H9 (cell line): Measurements from ENCODE around the gene ITGB2. TPM values are rescaled to one million over a fixed set of nuclear protein-coding genes. Genes with fewer than 3 reads are reported as not detected.

ENCODE experiments used
- DNase-seq: peaks from one replicate; pipeline ENCODE4 v3.0.0-alpha.2; 2017
- H2AFZ ChIP-seq: one replicate; pipeline ENCODE4 v1.6.1; 2013; ENCODE audit warnings: mild to moderate bottlenecking, low read length, control low read depth, moderate library complexity
- H2AK5ac ChIP-seq: 2 replicates; pipeline ENCODE4 v1.6.1; 2013; ENCODE audit warnings: low read length, control low read depth, mixed read lengths; ENCODE audit not compliant: insufficient read length
- H2BK120ac ChIP-seq: one replicate; pipeline ENCODE4 v1.6.1; 2013; ENCODE audit warnings: low read depth, mild to moderate bottlenecking, low read length, control low read depth, inconsistent platforms; ENCODE audit not compliant: poor library complexity, severe bottlenecking
- H2BK12ac ChIP-seq: 2 replicates; pipeline ENCODE4 v1.6.1; 2013; ENCODE audit warnings: low read length, control low read depth, mixed read lengths, low read depth; ENCODE audit not compliant: insufficient read length
- H2BK15ac ChIP-seq: 2 replicates; pipeline ENCODE4 v1.6.1; 2013; ENCODE audit warnings: low read depth, low read length, control low read depth
- H2BK20ac ChIP-seq: one replicate; pipeline ENCODE4 v1.6.1; 2013; ENCODE audit warnings: low read depth, mild to moderate bottlenecking, low read length, control low read depth, inconsistent platforms; ENCODE audit not compliant: poor library complexity, severe bottlenecking
- H2BK5ac ChIP-seq: 2 replicates; pipeline ENCODE4 v1.6.1; 2013; ENCODE audit warnings: low read length, control low read depth, mixed read lengths; ENCODE audit not compliant: insufficient read length
- H3K14ac ChIP-seq: 2 replicates; pipeline ENCODE4 v1.6.1; 2013; ENCODE audit warnings: low read length, control low read depth; ENCODE audit not compliant: insufficient read depth
- H3K18ac ChIP-seq: 2 replicates; pipeline ENCODE4 v1.6.1; 2013; ENCODE audit warnings: low read depth, mild to moderate bottlenecking, mixed read lengths, low read length, control low read depth; ENCODE audit not compliant: insufficient read length
- H3K23ac ChIP-seq: 2 replicates; pipeline ENCODE4 v1.6.1; 2013; ENCODE audit warnings: low read length, control low read depth, mixed read lengths, low read depth; ENCODE audit not compliant: insufficient read length
- H3K23me2 ChIP-seq: 2 replicates; pipeline ENCODE4 v1.6.1; 2013; ENCODE audit warnings: low read depth, mild to moderate bottlenecking, mixed read lengths, low read length, control low read depth; ENCODE audit not compliant: insufficient read length, poor library complexity, severe bottlenecking
- H3K27ac ChIP-seq: 2 replicates; pipeline ENCODE4 v1.5.1; 2013; ENCODE audit warnings: low read length, control low read depth, mixed read lengths, low read depth; ENCODE audit not compliant: insufficient read length
- H3K27me3 ChIP-seq: 2 replicates; pipeline ENCODE4 v1.6.1; 2013; ENCODE audit warnings: low read length, control low read depth, inconsistent platforms; ENCODE audit not compliant: insufficient read depth
- H3K4ac ChIP-seq: 2 replicates; pipeline ENCODE4 v1.6.1; 2013; ENCODE audit warnings: low read depth, mild to moderate bottlenecking, control low read depth, inconsistent platforms, low read length, moderate library complexity
- H3K4me1 ChIP-seq: 2 replicates; pipeline ENCODE4 v1.6.1; 2013; ENCODE audit warnings: low read length, control low read depth, inconsistent platforms; ENCODE audit not compliant: insufficient read depth
- H3K4me2 ChIP-seq: 2 replicates; pipeline ENCODE4 v1.6.1; 2013; ENCODE audit warnings: low read length, control low read depth, mixed read lengths; ENCODE audit not compliant: insufficient read length, insufficient read depth
- H3K56ac ChIP-seq: 2 replicates; pipeline ENCODE4 v1.6.1; 2013; ENCODE audit warnings: low read depth, mild to moderate bottlenecking, mixed read lengths, low read length, control low read depth; ENCODE audit not compliant: insufficient read length
- H3K79me1 ChIP-seq: 2 replicates; pipeline ENCODE4 v1.6.1; 2013; ENCODE audit warnings: low read depth, mild to moderate bottlenecking, moderate library complexity, low read length, control low read depth, inconsistent platforms; ENCODE audit not compliant: insufficient read depth, poor library complexity, severe bottlenecking
- H3K79me2 ChIP-seq: 2 replicates; pipeline ENCODE4 v1.6.1; 2013; ENCODE audit warnings: low read length, control low read depth, inconsistent platforms; ENCODE audit not compliant: insufficient read depth
- H3K9ac ChIP-seq: 2 replicates; pipeline ENCODE4 v1.6.1; 2013; ENCODE audit warnings: low read length, control low read depth, mixed read lengths; ENCODE audit not compliant: insufficient read length; ENCODE audit errors: extremely low read depth
- H3K9me3 ChIP-seq: one replicate; pipeline ENCODE4 v1.6.1; 2013; ENCODE audit warnings: low read depth, low read length, inconsistent platforms; ENCODE audit not compliant: control insufficient read depth
- H3T11ph ChIP-seq: one replicate; pipeline ENCODE4 v1.6.1; 2013; ENCODE audit warnings: mild to moderate bottlenecking, low read length, control low read depth, inconsistent platforms
- H4K20me1 ChIP-seq: one replicate; pipeline ENCODE4 v1.6.1; 2013; ENCODE audit not compliant: control insufficient read depth, insufficient read length, insufficient read depth
- H4K5ac ChIP-seq: 2 replicates; pipeline ENCODE4 v1.6.1; 2013; ENCODE audit warnings: low read depth, mild to moderate bottlenecking, mixed read lengths, low read length, control low read depth; ENCODE audit not compliant: insufficient read length
- H4K8ac ChIP-seq: replicated peaks from 2 replicates; pipeline ENCODE4 v1.6.1; 2013; ENCODE audit warnings: low read length, control low read depth, mixed read lengths, low read depth; ENCODE audit not compliant: insufficient read length
- H4K91ac ChIP-seq: 2 replicates; pipeline ENCODE4 v1.6.1; 2013; ENCODE audit warnings: low read depth, mild to moderate bottlenecking, moderate library complexity, mixed read lengths, low read length, control low read depth; ENCODE audit not compliant: insufficient read length
- H3K27ac Mint-ChIP-seq, 3 experiments: 2 replicates in 2 of 3; 3 replicates in 1 of 3; pipeline ENCODE4 v1.8.0; 2020 to 2021; ENCODE audit warnings: mixed read lengths in 3 of 3, mild to moderate bottlenecking in 1 of 3, moderate library complexity in 1 of 3
- H3K27me3 Mint-ChIP-seq: 2 replicates; pipeline ENCODE4 v1.8.0; 2021; ENCODE audit warnings: low read depth, mild to moderate bottlenecking, moderate library complexity, mixed read lengths
- H3K36me3 Mint-ChIP-seq, 3 experiments: 2 replicates in 2 of 3; 3 replicates in 1 of 3; pipeline ENCODE4 v1.8.0; 2020 to 2021; ENCODE audit warnings: low read depth in 3 of 3, mixed read lengths in 3 of 3; ENCODE audit not compliant: insufficient read depth in 1 of 3
- H3K4me1 Mint-ChIP-seq, 2 experiments: 2 replicates each; pipeline ENCODE4 v1.8.0; 2020; ENCODE audit warnings: mixed read lengths in 2 of 2
- H3K4me3 Mint-ChIP-seq, 2 experiments: 2 replicates in 1 of 2; 3 replicates in 1 of 2; pipeline ENCODE4 v1.8.0; 2020 to 2021; ENCODE audit warnings: mild to moderate bottlenecking in 2 of 2, mixed read lengths in 2 of 2, moderate library complexity in 1 of 2
- H3K9me3 Mint-ChIP-seq, 2 experiments: 2 replicates in 1 of 2; 3 replicates in 1 of 2; pipeline ENCODE4 v1.8.0; 2020; ENCODE audit warnings: mild to moderate bottlenecking in 2 of 2, mixed read lengths in 2 of 2, moderate library complexity in 1 of 2
- WGBS: extraction: QIAGEN DNeasy Blood & Tissue Kit; methylation state at CpG from one replicate; pipeline ENCODE4 v1.1.7; 2013; ENCODE audit warnings: missing lambda C conversion rate, low lambda C conversion rate, mixed read lengths; ENCODE audit not compliant: insufficient read length; ENCODE audit errors: extremely low coverage; 5-methylcytosine and 5-hydroxymethylcytosine counted together
- total RNA-seq: library from RNA; stranded (reverse); gene quantifications from 2 replicates; pipeline ENCODE4 v1.2.1, GENCODE V29; 2021
- TF ChIP-seq, protein P1 (sequence below): fragments of 200-600 bp; sonication (generic); conservative IDR thresholded peaks from 3 replicates; pipeline ENCODE4 v1.8.0; 2021; ENCODE audit warnings: antibody characterized with exemption, mild to moderate bottlenecking

ITGB2 gene
- total RNA-seq, 1 experiment from 2014 or later = 1.1 TPM

GRCh38 chr21:44951186-44951915 is 30.7 kb upstream of the ITGB2 start:
- Histone ChIP-seq H3T11ph (no peak overlapping the region), H4K5ac (no peak overlapping the region), H2BK5ac (no peak overlapping the region), H4K8ac (no peak overlapping the region), H3K23ac (no peak overlapping the region), H3K14ac (no peak overlapping the region), H3K79me1 (peaks cover 5% of the 10 kb centered on the region), H2BK20ac (no peak overlapping the region), H3K4ac (no peak overlapping the region), H2AFZ (no peak overlapping the region), H2BK120ac (no peak overlapping the region), H3K27ac (no peak overlapping the region), H3K27me3 (no peaks in the 10 kb centered on the region), H2BK15ac (no peak overlapping the region), H3K23me2 (no peaks in the 10 kb centered on the region), H3K9me3 (no peaks in the 10 kb centered on the region), H4K20me1 (no peaks in the 10 kb centered on the region), H3K18ac (no peak overlapping the region), H3K4me1 (no peaks in the 10 kb centered on the region), H3K79me2 (peaks cover 31% of the 10 kb centered on the region; the same call in 1 of the 2 replicates), H2AK5ac (no peak overlapping the region), H3K9ac (no peak overlapping the region), H4K91ac (no peak overlapping the region), H2BK12ac (no peak overlapping the region), H3K56ac (no peak overlapping the region), H3K4me2 (no peak overlapping the region)
- DNase-seq = no peak
- H3K27ac Mint-ChIP-seq = no peak overlapping the region
- no peak overlapping the region for H3K4me3 Mint-ChIP-seq
- peaks cover 2% of the 10 kb centered on the region in 2 experiments; a peak in 2 of 4 replicates for H3K4me1 Mint-ChIP-seq
- TF ChIP-seq, protein P1, sequence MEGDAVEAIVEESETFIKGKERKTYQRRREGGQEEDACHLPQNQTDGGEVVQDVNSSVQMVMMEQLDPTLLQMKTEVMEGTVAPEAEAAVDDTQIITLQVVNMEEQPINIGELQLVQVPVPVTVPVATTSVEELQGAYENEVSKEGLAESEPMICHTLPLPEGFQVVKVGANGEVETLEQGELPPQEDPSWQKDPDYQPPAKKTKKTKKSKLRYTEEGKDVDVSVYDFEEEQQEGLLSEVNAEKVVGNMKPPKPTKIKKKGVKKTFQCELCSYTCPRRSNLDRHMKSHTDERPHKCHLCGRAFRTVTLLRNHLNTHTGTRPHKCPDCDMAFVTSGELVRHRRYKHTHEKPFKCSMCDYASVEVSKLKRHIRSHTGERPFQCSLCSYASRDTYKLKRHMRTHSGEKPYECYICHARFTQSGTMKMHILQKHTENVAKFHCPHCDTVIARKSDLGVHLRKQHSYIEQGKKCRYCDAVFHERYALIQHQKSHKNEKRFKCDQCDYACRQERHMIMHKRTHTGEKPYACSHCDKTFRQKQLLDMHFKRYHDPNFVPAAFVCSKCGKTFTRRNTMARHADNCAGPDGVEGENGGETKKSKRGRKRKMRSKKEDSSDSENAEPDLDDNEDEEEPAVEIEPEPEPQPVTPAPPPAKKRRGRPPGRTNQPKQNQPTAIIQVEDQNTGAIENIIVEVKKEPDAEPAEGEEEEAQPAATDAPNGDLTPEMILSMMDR = no peak
- H3K36me3 Mint-ChIP-seq = peaks cover 17 to 33% (median 25%) of the 10 kb centered on the region in 3 experiments; a peak in 6 of 7 replicates
- H3K9me3 Mint-ChIP-seq = no peaks in the 10 kb centered on the region
- no CpG with 5 or more reads among the region's 31 CpGs for WGBS
- H3K27me3 Mint-ChIP-seq = peaks cover 2% of the 10 kb centered on the region; the same call in 1 of the 2 replicates
